HEK293 (cell line): ENCODE measurements around the gene CLEC2D.

Experiments
- BCL11A ChIP-seq: fragments of 450-650 bp; formaldehyde crosslinking; IDR thresholded peaks from 2 replicates; pipeline ENCODE4 v1.5.1; 2016; ENCODE audit warnings: low read depth, missing biosample characterization, missing genetic modification characterization
- HOXA7 ChIP-seq: sonication (generic); formaldehyde crosslinking; IDR thresholded peaks from 2 replicates; pipeline ENCODE4 v1.8.1; 2022; ENCODE audit warnings: missing genetic modification reagents, borderline replicate concordance
- ZFP37 ChIP-seq: fragments of 450-650 bp; formaldehyde crosslinking; IDR thresholded peaks from 2 replicates; pipeline ENCODE4 v1.5.1; 2016; ENCODE audit warnings: missing biosample characterization, missing genetic modification characterization
- ZNF292 ChIP-seq: fragments of 450-650 bp; formaldehyde crosslinking; IDR thresholded peaks from 2 replicates; pipeline ENCODE4 v1.5.1; 2016; ENCODE audit warnings: low read depth, missing biosample characterization, missing genetic modification characterization, borderline replicate concordance
- ZNF302 ChIP-seq: fragments of 450-650 bp; formaldehyde crosslinking; IDR thresholded peaks from 2 replicates; pipeline ENCODE4 v1.5.1; 2016; ENCODE audit warnings: missing biosample characterization, missing genetic modification characterization, low read depth
- ZNF311 ChIP-seq: fragments of 450-650 bp; formaldehyde crosslinking; IDR thresholded peaks from 2 replicates; pipeline ENCODE4 v1.5.1; 2017; ENCODE audit warnings: missing biosample characterization, missing genetic modification characterization, borderline replicate concordance
- ZNF37A ChIP-seq: fragments of 450-650 bp; IDR thresholded peaks from 2 replicates; pipeline ENCODE4 v1.5.1; 2018; ENCODE audit warnings: missing biosample characterization, missing genetic modification characterization
- ZNF561 ChIP-seq: fragments of 450-650 bp; IDR thresholded peaks from 2 replicates; pipeline ENCODE4 v1.5.1; 2018; ENCODE audit warnings: missing biosample characterization, missing genetic modification characterization, borderline replicate concordance
- TF ChIP-seq, protein P1 (sequence below): fragments of 450-650 bp; formaldehyde crosslinking; IDR thresholded peaks from 2 replicates; pipeline ENCODE4 v1.5.1; 2016; ENCODE audit warnings: missing biosample characterization, missing genetic modification characterization
- TF ChIP-seq, protein P2 (sequence below): fragments of 450-650 bp; formaldehyde crosslinking; IDR thresholded peaks from 2 replicates; pipeline ENCODE4 v1.5.1; 2016; ENCODE audit warnings: missing biosample characterization, missing genetic modification characterization
- TF ChIP-seq, protein P3 (sequence below): IDR thresholded peaks from 2 replicates; pipeline ENCODE4 v1.6.1; 2011; ENCODE audit warnings: mild to moderate bottlenecking, low read depth, low read length, borderline replicate concordance

- no peak for TF ChIP-seq BCL11A (tag by site-specific recombination)
- TF ChIP-seq, protein P1, sequence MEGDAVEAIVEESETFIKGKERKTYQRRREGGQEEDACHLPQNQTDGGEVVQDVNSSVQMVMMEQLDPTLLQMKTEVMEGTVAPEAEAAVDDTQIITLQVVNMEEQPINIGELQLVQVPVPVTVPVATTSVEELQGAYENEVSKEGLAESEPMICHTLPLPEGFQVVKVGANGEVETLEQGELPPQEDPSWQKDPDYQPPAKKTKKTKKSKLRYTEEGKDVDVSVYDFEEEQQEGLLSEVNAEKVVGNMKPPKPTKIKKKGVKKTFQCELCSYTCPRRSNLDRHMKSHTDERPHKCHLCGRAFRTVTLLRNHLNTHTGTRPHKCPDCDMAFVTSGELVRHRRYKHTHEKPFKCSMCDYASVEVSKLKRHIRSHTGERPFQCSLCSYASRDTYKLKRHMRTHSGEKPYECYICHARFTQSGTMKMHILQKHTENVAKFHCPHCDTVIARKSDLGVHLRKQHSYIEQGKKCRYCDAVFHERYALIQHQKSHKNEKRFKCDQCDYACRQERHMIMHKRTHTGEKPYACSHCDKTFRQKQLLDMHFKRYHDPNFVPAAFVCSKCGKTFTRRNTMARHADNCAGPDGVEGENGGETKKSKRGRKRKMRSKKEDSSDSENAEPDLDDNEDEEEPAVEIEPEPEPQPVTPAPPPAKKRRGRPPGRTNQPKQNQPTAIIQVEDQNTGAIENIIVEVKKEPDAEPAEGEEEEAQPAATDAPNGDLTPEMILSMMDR: no peak
- no peak for TF ChIP-seq HOXA7 (CRISPR knock-in tag)
- TF ChIP-seq, protein P2, sequence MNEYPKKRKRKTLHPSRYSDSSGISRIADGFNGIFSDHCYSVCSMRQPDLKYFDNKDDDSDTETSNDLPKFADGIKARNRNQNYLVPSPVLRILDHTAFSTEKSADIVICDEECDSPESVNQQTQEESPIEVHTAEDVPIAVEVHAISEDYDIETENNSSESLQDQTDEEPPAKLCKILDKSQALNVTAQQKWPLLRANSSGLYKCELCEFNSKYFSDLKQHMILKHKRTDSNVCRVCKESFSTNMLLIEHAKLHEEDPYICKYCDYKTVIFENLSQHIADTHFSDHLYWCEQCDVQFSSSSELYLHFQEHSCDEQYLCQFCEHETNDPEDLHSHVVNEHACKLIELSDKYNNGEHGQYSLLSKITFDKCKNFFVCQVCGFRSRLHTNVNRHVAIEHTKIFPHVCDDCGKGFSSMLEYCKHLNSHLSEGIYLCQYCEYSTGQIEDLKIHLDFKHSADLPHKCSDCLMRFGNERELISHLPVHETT: no peak
- no peak for TF ChIP-seq ZNF292 (tag by site-specific recombination)
- TF ChIP-seq, protein P3, sequence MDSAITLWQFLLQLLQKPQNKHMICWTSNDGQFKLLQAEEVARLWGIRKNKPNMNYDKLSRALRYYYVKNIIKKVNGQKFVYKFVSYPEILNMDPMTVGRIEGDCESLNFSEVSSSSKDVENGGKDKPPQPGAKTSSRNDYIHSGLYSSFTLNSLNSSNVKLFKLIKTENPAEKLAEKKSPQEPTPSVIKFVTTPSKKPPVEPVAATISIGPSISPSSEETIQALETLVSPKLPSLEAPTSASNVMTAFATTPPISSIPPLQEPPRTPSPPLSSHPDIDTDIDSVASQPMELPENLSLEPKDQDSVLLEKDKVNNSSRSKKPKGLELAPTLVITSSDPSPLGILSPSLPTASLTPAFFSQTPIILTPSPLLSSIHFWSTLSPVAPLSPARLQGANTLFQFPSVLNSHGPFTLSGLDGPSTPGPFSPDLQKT: no peak
- no peak for TF ChIP-seq ZFP37
- TF ChIP-seq ZNF311 (tag by site-specific recombination): no peak
- TF ChIP-seq ZNF37A (tag by site-specific recombination): no peak
- TF ChIP-seq ZNF561 (tag by site-specific recombination): no peak
- TF ChIP-seq ZNF302: no peak
These were observed 26.2 kb upstream of the CLEC2D start for GRCh38 chr12:9643266-9643660.
